ENCODE measurements around the gene SLC25A29.

SLC25A29 gene

DNA sequence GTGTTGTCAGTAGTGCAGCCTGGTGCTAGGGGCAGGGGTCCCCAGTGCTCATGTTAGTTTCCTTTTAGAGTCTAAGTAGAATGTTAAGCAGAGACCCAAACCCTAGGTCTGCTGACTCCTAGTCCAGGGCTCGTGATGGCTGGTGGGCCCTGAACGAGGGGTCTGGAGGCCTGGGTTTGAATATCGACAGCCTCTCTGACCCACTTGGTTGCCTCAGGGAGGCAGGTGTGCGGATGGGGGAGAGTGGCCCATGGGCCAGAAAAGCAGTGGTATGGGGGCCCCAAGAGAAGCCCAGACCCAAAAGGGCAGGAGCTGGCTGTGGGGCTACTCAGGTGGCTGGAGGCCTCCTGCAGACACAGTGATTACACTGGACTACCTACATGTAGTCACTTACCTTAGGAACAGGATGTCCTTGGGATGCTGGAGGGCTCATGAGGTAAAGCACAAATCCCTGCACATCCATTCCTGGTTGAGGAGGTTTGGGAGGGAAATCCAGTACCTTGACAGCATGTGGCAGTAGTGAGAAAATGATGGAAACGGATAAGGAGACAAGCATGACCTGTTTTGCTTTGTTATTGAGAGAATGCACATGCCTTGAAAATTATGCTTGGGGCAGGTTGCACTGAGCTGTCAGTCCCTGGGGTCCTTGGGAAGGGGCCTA is 1.7 kb upstream of the SLC25A29 start:
- peaks cover 23% of the 10 kb centered on the region for H3K36me3 ChIP-seq (ENCODE audit: insufficient read depth, low read length)
- peaks cover 39% of the 10 kb centered on the region for H3K4me1 ChIP-seq (ENCODE audit: insufficient read depth, low read length)
- peaks cover 41% of the 10 kb centered on the region for H3K79me2 ChIP-seq (ENCODE audit: insufficient read depth, low read length)
- H3K4me3 ChIP-seq (ENCODE audit: low read depth in 1 of 2, low read length in 2 of 2): peak overlapping the region in 1 of 2 experiments; percentile 95; a peak in 2 of 4 replicates
- no peak for DNase-seq
- no peaks in the 10 kb centered on the region for H3K9me3 ChIP-seq (ENCODE audit: insufficient read depth, low read length, severe bottlenecking)
- peaks cover 25% of the 10 kb centered on the region for H4K20me1 ChIP-seq (ENCODE audit: insufficient read depth, low read length)
- H3K27me3 ChIP-seq (ENCODE audit: insufficient read depth, low read length, poor library complexity): no peaks in the 10 kb centered on the region
- TF ChIP-seq, protein P1, sequence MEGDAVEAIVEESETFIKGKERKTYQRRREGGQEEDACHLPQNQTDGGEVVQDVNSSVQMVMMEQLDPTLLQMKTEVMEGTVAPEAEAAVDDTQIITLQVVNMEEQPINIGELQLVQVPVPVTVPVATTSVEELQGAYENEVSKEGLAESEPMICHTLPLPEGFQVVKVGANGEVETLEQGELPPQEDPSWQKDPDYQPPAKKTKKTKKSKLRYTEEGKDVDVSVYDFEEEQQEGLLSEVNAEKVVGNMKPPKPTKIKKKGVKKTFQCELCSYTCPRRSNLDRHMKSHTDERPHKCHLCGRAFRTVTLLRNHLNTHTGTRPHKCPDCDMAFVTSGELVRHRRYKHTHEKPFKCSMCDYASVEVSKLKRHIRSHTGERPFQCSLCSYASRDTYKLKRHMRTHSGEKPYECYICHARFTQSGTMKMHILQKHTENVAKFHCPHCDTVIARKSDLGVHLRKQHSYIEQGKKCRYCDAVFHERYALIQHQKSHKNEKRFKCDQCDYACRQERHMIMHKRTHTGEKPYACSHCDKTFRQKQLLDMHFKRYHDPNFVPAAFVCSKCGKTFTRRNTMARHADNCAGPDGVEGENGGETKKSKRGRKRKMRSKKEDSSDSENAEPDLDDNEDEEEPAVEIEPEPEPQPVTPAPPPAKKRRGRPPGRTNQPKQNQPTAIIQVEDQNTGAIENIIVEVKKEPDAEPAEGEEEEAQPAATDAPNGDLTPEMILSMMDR (IDR thresholded peaks at IDR 0.05; ENCODE audit: borderline replicate concordance, extremely low read depth, low read length, poor library complexity, severe bottlenecking): no peak
- no peak for TF ChIP-seq EZH2 (IDR thresholded peaks at IDR 0.05; ENCODE audit: borderline replicate concordance, low read depth, low read length, severe bottlenecking)
- no peak overlapping the region for H2AFZ ChIP-seq (ENCODE audit: low read depth, low read length)
- H3K27ac ChIP-seq (ENCODE audit: low read length): no peak overlapping the region
- peak overlapping the region; percentile 97; the same call in 1 of the 2 replicates for H3K9ac ChIP-seq (ENCODE audit: low read depth, low read length)
- no peak for ATAC-seq (ENCODE audit: insufficient read depth, low read depth)
- H3K4me2 ChIP-seq (ENCODE audit: insufficient read depth, low read length): peak overlapping the region; percentile 92

DNA sequence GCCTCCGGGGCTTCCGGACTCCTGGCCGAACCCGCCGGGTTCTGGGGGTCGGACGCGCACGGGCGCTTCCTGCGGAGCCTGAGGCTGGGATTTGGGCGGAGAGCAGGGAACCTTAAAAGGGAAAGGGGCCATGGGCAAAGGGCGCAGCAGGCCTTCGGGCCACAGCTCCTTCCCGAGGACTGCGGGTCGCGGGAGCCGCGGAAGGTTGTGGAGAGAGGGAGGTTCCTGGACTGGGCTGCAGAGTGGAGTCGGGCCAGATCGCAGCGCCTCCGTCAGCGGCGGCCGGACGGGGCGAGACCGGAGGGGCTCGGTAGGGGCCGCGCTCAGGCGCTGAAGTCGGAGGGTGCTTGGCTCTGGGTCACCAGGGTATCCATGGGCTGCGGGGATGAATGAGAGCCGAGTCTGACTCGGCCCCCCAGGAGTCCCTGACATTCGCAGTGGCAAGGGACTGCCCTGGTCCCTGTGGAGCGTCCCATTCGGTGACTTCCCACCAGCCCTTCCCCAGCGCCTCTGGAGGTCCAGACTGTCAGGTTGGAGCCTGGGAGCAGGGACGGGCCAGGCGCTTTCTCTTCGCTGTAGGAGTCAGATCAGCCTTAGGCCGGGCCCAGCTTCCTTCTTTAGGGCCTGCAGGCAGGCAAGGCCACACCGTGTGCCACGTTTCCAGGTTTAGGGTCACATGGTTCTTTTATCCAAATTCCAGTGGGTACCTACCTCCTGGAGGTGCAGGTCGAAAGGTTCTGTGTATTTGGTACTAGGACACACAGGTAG is 938 bp upstream of the SLC25A29 start:
- H3K4me2 ChIP-seq (ENCODE audit: insufficient read depth, low read length): peak overlapping the region; percentile 92
- peaks cover 23% of the 10 kb centered on the region for H3K36me3 ChIP-seq (ENCODE audit: insufficient read depth, low read length)
- H3K4me1 ChIP-seq (ENCODE audit: insufficient read depth, low read length): peaks cover 39% of the 10 kb centered on the region
- peak overlapping the region; percentile 77 for H3K27ac ChIP-seq (ENCODE audit: low read length)
- H2AFZ ChIP-seq (ENCODE audit: low read depth, low read length): peak overlapping the region; percentile 92
- TF ChIP-seq, protein P1 (IDR thresholded peaks at IDR 0.05; ENCODE audit: borderline replicate concordance, extremely low read depth, low read length, poor library complexity, severe bottlenecking): no peak
- peak; percentile 28 for TF ChIP-seq EZH2 (IDR thresholded peaks at IDR 0.05; ENCODE audit: borderline replicate concordance, low read depth, low read length, severe bottlenecking)
- no peaks in the 10 kb centered on the region for H3K27me3 ChIP-seq (ENCODE audit: insufficient read depth, low read length, poor library complexity)
- peaks cover 48% of the 10 kb centered on the region for H3K79me2 ChIP-seq (ENCODE audit: insufficient read depth, low read length)
- no peaks in the 10 kb centered on the region for H3K9me3 ChIP-seq (ENCODE audit: insufficient read depth, low read length, severe bottlenecking)
- 0 out of 3 replicates have a peak, but pooled peaks have one; percentile 1 for ATAC-seq (ENCODE audit: insufficient read depth, low read depth)
- peaks cover 30% of the 10 kb centered on the region for H4K20me1 ChIP-seq (ENCODE audit: insufficient read depth, low read length)
- no peak for DNase-seq
- peak overlapping the region; percentile 97 for H3K9ac ChIP-seq (ENCODE audit: low read depth, low read length)
- peak overlapping the region; percentile 75 to 95 for H3K4me3 ChIP-seq (ENCODE audit: low read depth in 1 of 2, low read length in 2 of 2)

DNA sequence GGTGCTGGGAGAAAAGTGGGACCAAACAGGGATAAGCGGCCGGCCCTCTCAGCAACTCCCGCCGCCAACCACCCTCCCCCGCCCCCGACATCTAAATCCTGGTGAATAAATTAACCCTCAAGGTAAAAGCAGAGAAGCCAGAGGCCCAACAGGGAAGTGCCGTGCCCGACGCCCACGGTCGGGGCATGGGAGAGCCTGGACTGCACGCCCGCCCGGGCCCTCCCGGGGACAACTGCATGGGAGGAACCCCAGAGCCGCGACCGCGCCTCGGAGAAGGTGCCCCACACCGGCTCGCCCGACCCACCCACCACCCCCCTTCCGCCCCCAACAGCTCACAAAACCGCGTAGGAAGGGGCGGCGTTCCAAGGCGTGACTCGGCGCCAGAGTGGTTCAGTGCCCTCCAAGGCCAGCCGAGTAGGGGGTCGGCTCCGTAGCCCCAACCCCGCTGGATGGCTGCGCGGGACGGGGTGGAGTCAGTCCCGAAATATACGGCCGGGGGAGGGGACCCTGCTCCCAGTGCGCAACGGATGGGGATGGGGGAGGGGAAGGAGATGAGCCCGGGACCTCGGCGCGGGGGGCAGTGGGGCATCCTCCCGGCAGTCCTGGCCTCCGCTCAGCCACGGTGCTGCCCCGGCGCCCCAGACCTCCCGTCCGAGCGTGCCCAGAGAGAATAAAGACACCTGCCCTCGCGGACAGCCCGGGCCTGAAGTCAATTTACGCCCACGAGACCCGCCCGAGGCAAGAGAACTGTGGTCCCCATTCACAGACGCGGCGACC is 732 bp downstream of the SLC25A29 start:
- DNase-seq (peak; percentile 84), ATAC-seq (ENCODE audit: insufficient read depth, low read depth) (peak; percentile 72)
- TF ChIP-seq, protein P1 (IDR thresholded peaks at IDR 0.05; ENCODE audit: borderline replicate concordance, extremely low read depth, low read length, poor library complexity, severe bottlenecking): no peak
- TF ChIP-seq EZH2 (IDR thresholded peaks at IDR 0.05; ENCODE audit: borderline replicate concordance, low read depth, low read length, severe bottlenecking): no peak
- H4K20me1 ChIP-seq (ENCODE audit: insufficient read depth, low read length): peaks cover 35% of the 10 kb centered on the region
- H3K9me3 ChIP-seq (ENCODE audit: insufficient read depth, low read length, severe bottlenecking): no peaks in the 10 kb centered on the region
- H3K4me1 ChIP-seq (ENCODE audit: insufficient read depth, low read length): peaks cover 39% of the 10 kb centered on the region
- peaks cover 59% of the 10 kb centered on the region for H3K79me2 ChIP-seq (ENCODE audit: insufficient read depth, low read length)
- peak overlapping the region; percentile 75 for H3K27ac ChIP-seq (ENCODE audit: low read length)
- peak overlapping the region; percentile 97 for H3K9ac ChIP-seq (ENCODE audit: low read depth, low read length)
- no peaks in the 10 kb centered on the region for H3K27me3 ChIP-seq (ENCODE audit: insufficient read depth, low read length, poor library complexity)
- peak overlapping the region; percentile 92 for H2AFZ ChIP-seq (ENCODE audit: low read depth, low read length)
- H3K4me3 ChIP-seq (ENCODE audit: low read depth in 1 of 2, low read length in 2 of 2): peak overlapping the region; percentile 75 to 95
- H3K36me3 ChIP-seq (ENCODE audit: insufficient read depth, low read length): peaks cover 23% of the 10 kb centered on the region
- peak overlapping the region; percentile 92 for H3K4me2 ChIP-seq (ENCODE audit: insufficient read depth, low read length)

Measured in DND-41 (cell line).